GM10248 (cell line): ENCODE measurements around the gene ACSS1.

Experiments
- CTCF ChIA-PET: fragments of 300-600 bp; sonication (Branson Sonifier 250); formaldehyde crosslinking; extraction: SDS; loops from one replicate; lab custom pipeline; 2021; ENCODE audit warnings: antibody characterized with exemption; lab: Yijun Ruan, JAX
- POLR2A ChIA-PET: fragments of 350-650 bp; sonication (Branson Sonifier 250); formaldehyde crosslinking; extraction: SDS; loops from one replicate; lab custom pipeline; 2020; ENCODE audit warnings: antibody characterized with exemption; lab: Yijun Ruan, JAX
- DNase-seq: peaks from one replicate; pipeline ENCODE4 v3.0.0; 2012; ENCODE audit errors: extremely low spot score
- TF ChIP-seq, protein P1 (sequence below): IDR thresholded peaks from 2 replicates; pipeline ENCODE4 v1.5.1; 2012; ENCODE audit warnings: mild to moderate bottlenecking, low read depth; ENCODE audit errors: extremely low read depth, missing control alignments, control extremely low read depth

ACSS1 gene

DNA sequence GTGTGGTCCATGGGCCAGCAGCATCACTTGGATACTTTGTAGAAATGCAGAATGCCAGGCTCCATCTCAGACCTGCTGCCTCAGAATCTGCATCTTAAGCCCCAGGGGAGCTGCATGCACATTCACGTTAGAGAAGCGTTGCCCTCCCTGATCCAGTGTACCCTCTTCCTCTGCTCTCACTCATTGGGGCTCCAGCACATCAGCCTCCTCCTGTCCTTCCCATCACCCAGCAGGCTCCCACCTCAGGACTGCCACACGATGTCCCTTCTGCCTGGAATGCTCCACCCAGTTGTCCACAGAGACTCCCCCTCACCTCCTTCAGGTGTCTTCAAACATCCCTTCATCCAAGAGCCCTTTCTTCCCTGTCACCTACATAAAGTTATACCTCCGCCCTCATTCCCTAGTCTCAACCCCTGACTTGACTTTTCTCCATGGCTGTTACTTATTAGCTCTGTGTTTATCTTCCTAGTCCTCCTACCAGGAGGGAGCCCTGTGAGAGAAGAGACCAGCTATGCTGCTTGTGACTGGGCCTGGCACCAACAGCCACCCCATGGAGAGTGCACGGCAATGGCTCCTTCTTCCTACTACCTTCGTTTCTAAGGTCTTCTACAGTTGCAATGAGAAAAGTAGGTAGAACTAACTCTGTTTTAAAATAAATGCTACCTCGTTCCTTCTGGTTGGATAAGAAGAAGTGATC is 3.3 kb upstream of the ACSS1 start:
- ChIA-PET CTCF (interaction anchor here (0.6 to 10.3 kb wide), 6 partner anchors 9 to 131 kb away, joined by 3 to 201 read pairs (median 5); partner anchors contain the start of gene APMAP), POLR2A (interaction anchor here (1.5 kb wide), 1 partner anchor 68 kb away, joined by 3 read pairs; no protein-coding TSS in a partner anchor)
- TF ChIP-seq, protein P1, sequence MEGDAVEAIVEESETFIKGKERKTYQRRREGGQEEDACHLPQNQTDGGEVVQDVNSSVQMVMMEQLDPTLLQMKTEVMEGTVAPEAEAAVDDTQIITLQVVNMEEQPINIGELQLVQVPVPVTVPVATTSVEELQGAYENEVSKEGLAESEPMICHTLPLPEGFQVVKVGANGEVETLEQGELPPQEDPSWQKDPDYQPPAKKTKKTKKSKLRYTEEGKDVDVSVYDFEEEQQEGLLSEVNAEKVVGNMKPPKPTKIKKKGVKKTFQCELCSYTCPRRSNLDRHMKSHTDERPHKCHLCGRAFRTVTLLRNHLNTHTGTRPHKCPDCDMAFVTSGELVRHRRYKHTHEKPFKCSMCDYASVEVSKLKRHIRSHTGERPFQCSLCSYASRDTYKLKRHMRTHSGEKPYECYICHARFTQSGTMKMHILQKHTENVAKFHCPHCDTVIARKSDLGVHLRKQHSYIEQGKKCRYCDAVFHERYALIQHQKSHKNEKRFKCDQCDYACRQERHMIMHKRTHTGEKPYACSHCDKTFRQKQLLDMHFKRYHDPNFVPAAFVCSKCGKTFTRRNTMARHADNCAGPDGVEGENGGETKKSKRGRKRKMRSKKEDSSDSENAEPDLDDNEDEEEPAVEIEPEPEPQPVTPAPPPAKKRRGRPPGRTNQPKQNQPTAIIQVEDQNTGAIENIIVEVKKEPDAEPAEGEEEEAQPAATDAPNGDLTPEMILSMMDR: no peak
- DNase-seq: no peak

DNA sequence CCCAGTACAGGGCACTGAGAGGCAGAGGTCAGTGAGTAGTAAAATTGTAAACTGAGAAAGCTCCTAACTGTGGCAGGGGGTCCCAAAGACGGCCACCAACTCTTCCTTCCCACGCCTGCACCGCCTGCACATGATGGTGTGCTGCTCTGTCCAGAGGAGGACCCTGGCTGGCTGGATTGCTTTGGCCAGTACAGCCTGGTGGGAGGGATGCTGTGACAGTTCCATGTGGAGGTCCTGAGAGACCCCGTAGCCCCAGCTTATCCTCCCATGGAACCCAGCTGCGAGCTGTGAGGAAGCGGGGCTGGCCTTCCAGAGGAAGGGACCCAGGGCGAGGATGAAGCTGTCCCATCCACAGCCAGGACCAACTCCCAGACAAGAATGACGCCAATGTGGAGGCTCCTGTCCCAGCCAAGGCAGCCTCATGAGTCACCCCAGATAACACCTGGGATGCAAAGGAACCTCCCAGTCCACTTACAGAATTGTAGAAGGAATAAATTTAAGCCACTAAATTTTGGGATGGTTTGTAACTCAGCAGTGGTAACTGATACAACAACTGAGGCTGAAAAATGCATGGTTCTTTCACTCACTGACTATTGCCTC is 2.0 kb upstream of the ACSS1 start:
- TF ChIP-seq, protein P1: no peak
- POLR2A ChIA-PET: interaction anchor here (1.5 kb wide), 1 partner anchor 66 kb away, joined by 3 read pairs; no protein-coding TSS in a partner anchor
- CTCF ChIA-PET: interaction anchor here (0.9 to 10.3 kb wide), 5 partner anchors 11 to 339 kb away, joined by 3 to 201 read pairs (median 5); partner anchors contain the start of gene APMAP
- no peak for DNase-seq

DNA sequence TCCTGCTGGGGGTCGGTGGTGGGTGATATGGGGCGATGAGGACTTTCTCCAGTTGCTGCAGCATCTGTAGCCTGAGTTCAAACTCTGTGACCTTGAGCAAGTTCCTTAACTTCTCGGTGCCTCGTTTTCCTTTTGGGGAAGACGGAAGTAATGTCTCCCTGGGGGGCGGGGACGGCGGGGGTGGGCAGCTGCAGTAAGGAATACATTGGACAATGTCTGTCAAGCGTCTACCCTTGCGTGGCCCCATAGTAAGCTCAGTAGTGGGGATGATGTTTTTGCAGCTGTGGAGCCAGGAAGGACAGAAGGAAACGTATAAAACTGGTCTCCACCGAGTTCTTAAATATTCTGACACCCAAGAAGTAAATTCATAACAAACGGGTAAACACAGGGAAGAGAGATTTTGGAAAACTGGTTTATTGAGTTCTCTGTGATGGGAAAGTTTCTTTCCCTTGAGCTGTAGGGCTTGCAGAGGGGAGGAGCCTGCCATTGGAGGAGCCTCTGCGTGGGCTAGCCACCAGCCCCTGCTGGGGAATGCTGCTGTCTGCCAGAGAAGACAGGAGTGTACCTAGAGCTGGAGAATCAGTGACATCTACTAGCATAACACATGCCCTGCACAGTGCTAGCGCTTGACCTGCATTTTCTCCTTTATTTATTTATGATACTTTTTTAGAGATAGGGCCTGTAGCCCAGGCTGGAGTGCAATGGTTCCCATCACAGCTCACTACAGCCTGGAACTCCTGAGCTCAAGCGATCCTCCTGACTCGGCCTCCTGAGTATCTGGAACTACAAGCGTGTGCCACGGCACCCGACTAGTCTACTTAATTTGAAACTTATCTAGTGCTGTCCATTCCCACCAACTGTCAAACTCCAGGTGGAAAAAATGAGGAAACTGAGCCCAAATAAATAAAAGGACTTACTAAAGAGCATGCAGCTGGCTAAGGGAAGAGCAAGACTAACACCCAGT is 1.2 kb upstream of the ACSS1 start:
- DNase-seq: no peak
- CTCF ChIA-PET: interaction anchor here (0.9 to 10.3 kb wide), 5 partner anchors 10 to 340 kb away, joined by 3 to 201 read pairs (median 5); partner anchors contain the start of gene APMAP
- POLR2A ChIA-PET: no interaction called here
- TF ChIP-seq, protein P1: no peak

DNA sequence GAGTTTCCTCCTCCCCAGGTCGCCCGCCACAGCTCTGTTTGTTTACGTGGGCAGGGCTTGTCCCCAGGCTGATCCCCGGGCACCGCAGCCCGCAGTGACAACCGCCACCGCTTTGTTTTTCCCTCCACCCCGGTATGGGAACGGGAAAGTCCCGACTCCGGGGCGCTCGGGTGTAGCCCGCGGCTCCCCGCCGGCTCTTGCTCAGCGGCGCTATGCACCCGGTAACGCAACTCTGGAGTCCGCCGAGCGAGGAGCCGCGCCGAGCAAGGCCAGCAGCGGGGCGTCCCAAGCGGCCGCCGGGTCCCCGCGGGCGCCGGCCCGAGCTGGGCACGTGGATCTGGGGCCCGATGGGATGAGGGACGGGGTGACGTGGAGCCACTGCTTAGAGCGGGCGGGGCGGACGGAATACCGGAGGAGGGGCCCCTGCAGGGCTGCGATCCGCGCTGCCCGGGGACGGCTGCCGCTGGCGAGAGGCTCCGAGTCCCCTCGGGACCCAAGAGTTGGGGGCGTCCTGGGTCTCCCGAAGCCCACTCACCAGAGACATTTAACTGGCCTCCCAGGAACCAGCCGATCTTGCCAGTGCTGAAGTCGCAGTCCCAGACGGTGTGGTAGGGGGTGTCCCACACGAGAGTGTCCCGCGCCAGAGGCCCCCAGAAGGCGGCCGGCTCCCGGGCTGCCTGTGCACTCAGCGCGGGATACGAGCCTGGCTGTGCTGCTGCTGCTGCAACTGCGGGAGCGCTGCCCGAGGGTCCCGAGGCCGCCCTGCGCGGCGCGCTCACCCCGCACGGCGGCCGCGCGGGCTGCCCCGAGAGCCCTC is 497 bp downstream of the ACSS1 start:
- ChIA-PET CTCF (interaction anchor here (1.4 to 10.3 kb wide), 2 partner anchors 47 to 62 kb away, joined by 3 to 201 read pairs; partner anchors contain the start of gene APMAP), POLR2A (no interaction called here)

DNA sequence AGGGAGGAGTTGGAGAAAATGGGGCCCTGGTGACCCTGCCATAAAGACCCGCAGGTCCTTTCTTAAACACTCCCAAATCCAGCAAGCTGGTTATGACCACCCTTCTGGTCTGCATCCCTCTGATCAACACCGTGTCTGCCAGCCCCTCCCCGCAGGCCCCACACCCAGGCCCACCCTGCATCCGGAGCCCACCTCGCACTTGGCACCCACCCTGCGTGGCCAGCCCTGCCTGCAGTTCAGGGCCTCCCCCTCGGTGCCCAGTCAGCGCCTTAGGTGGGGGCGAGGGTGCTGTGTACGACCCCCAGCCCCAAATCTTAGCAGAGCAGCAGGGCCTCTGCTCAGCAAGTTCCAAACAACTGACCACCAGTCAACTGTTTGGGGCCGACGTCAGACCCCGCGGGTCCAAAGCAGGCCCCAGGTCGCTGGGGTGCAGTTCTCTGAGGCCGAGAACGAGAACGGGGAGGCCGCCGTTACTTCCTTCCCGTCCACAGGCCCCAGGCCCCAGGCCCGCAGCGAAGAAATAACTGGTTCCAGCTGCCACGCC is 1.2 kb downstream of the ACSS1 start:
- CTCF ChIA-PET: interaction anchor here (1.4 to 10.3 kb wide), 2 partner anchors 46 to 61 kb away, joined by 3 to 201 read pairs; partner anchors contain the start of gene APMAP
- POLR2A ChIA-PET: no interaction called here
- no peak for DNase-seq

More for the DNA sequence above, 497 bp downstream of the ACSS1 start:
- TF ChIP-seq, protein P1: no peak
- DNase-seq: peak; percentile 71

More for the DNA sequence above, 1.2 kb downstream of the ACSS1 start:
- TF ChIP-seq, protein P1: no peak
